Measurements from ENCODE around the gene KRTAP12-3.

- TF ChIP-seq, protein P1, sequence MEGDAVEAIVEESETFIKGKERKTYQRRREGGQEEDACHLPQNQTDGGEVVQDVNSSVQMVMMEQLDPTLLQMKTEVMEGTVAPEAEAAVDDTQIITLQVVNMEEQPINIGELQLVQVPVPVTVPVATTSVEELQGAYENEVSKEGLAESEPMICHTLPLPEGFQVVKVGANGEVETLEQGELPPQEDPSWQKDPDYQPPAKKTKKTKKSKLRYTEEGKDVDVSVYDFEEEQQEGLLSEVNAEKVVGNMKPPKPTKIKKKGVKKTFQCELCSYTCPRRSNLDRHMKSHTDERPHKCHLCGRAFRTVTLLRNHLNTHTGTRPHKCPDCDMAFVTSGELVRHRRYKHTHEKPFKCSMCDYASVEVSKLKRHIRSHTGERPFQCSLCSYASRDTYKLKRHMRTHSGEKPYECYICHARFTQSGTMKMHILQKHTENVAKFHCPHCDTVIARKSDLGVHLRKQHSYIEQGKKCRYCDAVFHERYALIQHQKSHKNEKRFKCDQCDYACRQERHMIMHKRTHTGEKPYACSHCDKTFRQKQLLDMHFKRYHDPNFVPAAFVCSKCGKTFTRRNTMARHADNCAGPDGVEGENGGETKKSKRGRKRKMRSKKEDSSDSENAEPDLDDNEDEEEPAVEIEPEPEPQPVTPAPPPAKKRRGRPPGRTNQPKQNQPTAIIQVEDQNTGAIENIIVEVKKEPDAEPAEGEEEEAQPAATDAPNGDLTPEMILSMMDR (IDR thresholded peaks at IDR 0.05; ENCODE audit: insufficient read depth, low read length): no peak
- TF ChIP-seq POLR2AphosphoS5 (IDR thresholded peaks at IDR 0.05; ENCODE audit: low read depth): no peak
- TF ChIP-seq, protein P2, sequence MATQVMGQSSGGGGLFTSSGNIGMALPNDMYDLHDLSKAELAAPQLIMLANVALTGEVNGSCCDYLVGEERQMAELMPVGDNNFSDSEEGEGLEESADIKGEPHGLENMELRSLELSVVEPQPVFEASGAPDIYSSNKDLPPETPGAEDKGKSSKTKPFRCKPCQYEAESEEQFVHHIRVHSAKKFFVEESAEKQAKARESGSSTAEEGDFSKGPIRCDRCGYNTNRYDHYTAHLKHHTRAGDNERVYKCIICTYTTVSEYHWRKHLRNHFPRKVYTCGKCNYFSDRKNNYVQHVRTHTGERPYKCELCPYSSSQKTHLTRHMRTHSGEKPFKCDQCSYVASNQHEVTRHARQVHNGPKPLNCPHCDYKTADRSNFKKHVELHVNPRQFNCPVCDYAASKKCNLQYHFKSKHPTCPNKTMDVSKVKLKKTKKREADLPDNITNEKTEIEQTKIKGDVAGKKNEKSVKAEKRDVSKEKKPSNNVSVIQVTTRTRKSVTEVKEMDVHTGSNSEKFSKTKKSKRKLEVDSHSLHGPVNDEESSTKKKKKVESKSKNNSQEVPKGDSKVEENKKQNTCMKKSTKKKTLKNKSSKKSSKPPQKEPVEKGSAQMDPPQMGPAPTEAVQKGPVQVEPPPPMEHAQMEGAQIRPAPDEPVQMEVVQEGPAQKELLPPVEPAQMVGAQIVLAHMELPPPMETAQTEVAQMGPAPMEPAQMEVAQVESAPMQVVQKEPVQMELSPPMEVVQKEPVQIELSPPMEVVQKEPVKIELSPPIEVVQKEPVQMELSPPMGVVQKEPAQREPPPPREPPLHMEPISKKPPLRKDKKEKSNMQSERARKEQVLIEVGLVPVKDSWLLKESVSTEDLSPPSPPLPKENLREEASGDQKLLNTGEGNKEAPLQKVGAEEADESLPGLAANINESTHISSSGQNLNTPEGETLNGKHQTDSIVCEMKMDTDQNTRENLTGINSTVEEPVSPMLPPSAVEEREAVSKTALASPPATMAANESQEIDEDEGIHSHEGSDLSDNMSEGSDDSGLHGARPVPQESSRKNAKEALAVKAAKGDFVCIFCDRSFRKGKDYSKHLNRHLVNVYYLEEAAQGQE (IDR thresholded peaks at IDR 0.05; ENCODE audit: insufficient replicate concordance, low read depth): no peak
These were observed 46.2 kb upstream of the KRTAP12-3 start for GRCh38 chr21:44611551-44611950.

All from HL-60 (cell line).